Tibial nerve (tissue), 4 donors: ENCODE measurements around the gene REPS2.

Experiments
- EP300 ChIP-seq, 2 donors: sonication (generic); formaldehyde crosslinking; IDR thresholded peaks; one replicate each; pipeline ENCODE4 v1.6.1; 2017; ENCODE audit warnings: antibody characterized with exemption in 2 of 2, mild to moderate bottlenecking in 1 of 2
- POLR2A ChIP-seq, 2 donors: fragments of 450-650 bp; IDR thresholded peaks; one replicate each; pipeline ENCODE4 v1.6.1; 2017; ENCODE audit warnings: antibody characterized with exemption in 2 of 2, mild to moderate bottlenecking in 2 of 2, moderate library complexity in 2 of 2
- TF ChIP-seq, protein P1 (sequence below), 5 experiments: fragments of 200-600 bp in 3 of 5; fragments of 450-650 bp in 2 of 5; sonication (generic) in 3 of 5; IDR thresholded peaks; one replicate each; pipeline ENCODE4 v1.5.1; 2016 to 2019; ENCODE audit warnings: antibody characterized with exemption in 5 of 5, mild to moderate bottlenecking in 3 of 5, moderate library complexity in 2 of 5

DNA sequence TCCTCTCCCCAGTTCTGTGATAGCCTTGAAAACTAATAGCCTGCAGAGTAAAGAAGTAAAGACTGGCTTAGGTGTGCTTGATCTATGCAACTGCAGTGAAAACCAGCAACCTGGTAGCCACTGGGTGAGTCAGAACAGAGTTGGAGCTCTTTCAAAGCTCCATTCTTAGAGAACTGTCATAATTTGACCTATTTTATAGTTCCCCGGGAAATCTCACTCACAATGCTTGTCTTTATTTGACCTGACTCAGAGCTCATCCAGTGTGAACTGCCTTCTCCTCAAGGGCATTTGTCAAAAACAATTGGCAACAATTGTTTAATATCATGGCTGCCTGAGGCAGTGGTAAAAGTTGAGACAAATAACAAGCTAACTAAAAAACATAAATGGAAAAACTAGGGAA lies 215.5 kb downstream of the REPS2 start:
- TF ChIP-seq, protein P1, sequence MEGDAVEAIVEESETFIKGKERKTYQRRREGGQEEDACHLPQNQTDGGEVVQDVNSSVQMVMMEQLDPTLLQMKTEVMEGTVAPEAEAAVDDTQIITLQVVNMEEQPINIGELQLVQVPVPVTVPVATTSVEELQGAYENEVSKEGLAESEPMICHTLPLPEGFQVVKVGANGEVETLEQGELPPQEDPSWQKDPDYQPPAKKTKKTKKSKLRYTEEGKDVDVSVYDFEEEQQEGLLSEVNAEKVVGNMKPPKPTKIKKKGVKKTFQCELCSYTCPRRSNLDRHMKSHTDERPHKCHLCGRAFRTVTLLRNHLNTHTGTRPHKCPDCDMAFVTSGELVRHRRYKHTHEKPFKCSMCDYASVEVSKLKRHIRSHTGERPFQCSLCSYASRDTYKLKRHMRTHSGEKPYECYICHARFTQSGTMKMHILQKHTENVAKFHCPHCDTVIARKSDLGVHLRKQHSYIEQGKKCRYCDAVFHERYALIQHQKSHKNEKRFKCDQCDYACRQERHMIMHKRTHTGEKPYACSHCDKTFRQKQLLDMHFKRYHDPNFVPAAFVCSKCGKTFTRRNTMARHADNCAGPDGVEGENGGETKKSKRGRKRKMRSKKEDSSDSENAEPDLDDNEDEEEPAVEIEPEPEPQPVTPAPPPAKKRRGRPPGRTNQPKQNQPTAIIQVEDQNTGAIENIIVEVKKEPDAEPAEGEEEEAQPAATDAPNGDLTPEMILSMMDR (IDR thresholded peaks at IDR 0.05) = no peak
- TF ChIP-seq POLR2A (IDR thresholded peaks at IDR 0.05) (no peak), EP300 (IDR thresholded peaks at IDR 0.05) (no peak)
